Measurements from ENCODE around the gene NPW.

DNA sequence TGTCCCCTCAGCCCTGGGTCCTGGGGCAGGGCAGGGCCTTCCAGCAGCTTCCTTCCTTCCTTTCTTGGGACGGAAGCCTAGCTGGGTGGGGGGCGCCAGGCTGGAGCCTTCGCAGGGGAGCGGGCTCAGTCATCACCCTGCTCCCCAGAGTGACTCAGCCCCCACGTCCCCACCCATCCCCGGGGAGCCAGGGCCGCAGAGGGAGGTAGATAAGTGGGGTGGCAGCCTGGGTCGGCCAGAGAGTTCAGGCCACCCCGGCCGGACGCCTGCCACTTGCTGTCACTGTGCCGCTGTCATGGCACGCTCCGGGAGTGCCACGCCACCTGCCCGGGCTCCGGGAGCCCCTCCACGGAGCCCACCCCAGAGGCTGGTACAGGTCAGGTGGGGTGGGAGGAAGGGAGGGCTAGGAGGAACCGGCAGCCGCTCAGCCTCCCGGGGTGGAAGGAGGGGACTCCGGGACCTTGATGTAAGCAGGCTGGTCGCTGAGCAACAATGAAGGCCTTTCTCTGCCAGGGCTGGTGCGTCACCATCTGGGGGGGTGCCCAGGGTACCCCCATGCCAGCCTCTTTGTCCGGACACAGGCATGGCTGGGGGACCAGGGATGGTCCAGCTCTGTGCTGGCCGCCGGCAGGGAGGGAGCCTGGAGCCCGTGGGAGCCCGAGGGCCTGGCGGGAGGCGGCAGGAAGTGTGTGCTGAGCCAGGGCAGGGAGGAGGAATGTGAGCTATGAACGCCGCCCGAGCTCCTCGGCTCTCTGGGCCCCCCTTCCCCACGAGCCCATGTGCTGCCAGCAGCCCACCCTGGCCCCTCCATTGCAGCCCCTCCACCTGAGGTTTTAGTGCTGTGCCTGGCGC lies 13.7 kb downstream of the NPW start:
- TF ChIP-seq CTCF (IDR thresholded peaks at IDR 0.05; ENCODE audit: low read depth, low read length, poor library complexity, severe bottlenecking) (no peak), EZH2phosphoT487 (IDR thresholded peaks at IDR 0.05; ENCODE audit: borderline replicate concordance, low read length) (no peak)

Data from DOHH2 (cell line).